Measurements from ENCODE around the gene AKAP9. TPM values are rescaled to one million over a fixed set of nuclear protein-coding genes. Genes with fewer than 3 reads are reported as not detected.

The AKAP9 gene
- total RNA-seq, 1 experiment from 2014 or later: 62.6 TPM

DNA sequence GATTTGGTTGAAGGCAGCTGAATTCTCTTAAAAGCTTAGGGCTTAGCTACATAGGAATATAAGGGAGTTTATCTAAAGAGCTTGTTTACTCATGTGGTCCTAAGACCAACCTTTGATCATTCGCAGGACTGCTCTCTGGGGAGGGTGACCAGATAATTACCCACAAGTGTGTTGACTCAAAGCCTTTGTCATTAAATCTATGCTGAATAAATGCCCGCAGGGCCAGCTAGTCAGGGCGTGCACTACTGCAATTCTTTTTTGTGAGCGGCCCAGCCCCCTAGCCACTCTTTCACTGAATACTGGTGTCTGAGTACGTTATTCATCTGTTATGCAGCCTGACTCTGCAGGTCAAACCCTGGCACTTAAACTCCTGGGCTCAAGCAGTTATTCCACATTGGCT lies 69.6 kb downstream of the AKAP9 start:
- ChIA-PET CTCF (no interaction called here), POLR2A (ENCODE audit: low non-redundant PET) (no interaction called here)
- no peaks in the 10 kb centered on the region for H3K4me1 ChIP-seq (ENCODE audit: insufficient read depth, low read length, poor library complexity, severe bottlenecking)
- peaks cover 7% of the 10 kb centered on the region for H3K36me3 ChIP-seq (ENCODE audit: insufficient read depth, low read length, poor library complexity, severe bottlenecking)
- TF ChIP-seq, protein P1, sequence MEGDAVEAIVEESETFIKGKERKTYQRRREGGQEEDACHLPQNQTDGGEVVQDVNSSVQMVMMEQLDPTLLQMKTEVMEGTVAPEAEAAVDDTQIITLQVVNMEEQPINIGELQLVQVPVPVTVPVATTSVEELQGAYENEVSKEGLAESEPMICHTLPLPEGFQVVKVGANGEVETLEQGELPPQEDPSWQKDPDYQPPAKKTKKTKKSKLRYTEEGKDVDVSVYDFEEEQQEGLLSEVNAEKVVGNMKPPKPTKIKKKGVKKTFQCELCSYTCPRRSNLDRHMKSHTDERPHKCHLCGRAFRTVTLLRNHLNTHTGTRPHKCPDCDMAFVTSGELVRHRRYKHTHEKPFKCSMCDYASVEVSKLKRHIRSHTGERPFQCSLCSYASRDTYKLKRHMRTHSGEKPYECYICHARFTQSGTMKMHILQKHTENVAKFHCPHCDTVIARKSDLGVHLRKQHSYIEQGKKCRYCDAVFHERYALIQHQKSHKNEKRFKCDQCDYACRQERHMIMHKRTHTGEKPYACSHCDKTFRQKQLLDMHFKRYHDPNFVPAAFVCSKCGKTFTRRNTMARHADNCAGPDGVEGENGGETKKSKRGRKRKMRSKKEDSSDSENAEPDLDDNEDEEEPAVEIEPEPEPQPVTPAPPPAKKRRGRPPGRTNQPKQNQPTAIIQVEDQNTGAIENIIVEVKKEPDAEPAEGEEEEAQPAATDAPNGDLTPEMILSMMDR (conservative IDR thresholded peaks at IDR 0.05; ENCODE audit: low read depth, low read length): no peak
- no peak for TF ChIP-seq EZH2 (IDR thresholded peaks at IDR 0.05; ENCODE audit: borderline replicate concordance, low read depth, low read length, poor library complexity, severe bottlenecking)
- DNase-seq (ENCODE audit: low spot score): no peak
- intact Hi-C loops (cut with micrococcal nuclease; ENCODE audit: unreplicated experiment): no loop called here
- no TSS peak for BruUV-seq (replicated peaks)
- H3K27ac ChIP-seq (ENCODE audit: low read depth, low read length, poor library complexity, severe bottlenecking): no peak overlapping the region
- no peaks in the 10 kb centered on the region for H3K9me3 ChIP-seq (ENCODE audit: low read depth, low read length, poor library complexity, severe bottlenecking)
- H3K4me3 ChIP-seq (ENCODE audit: low read depth, low read length, poor library complexity, severe bottlenecking): no peak overlapping the region
- H3K27me3 ChIP-seq (replicated peaks; ENCODE audit: insufficient read depth, low read depth, low read length, poor library complexity): no peaks in the 10 kb centered on the region

DNA sequence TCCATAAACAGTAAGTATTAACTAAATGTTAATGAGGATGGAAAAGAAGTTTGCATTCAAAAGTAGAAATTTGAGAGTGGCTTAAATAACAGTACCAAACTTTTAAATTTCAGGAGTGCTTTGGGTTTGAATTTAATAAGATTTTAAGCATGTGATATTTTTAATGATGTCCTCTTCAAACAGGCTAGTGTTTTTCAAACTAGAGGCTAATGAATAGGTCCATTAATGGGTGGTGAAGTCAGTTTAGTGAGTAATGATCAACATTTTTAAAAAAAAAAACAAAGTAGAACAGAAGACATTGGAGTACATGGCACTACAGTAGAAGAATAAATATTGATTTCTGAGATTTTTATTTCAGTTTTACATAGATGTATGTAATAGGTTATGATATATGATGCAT lies 72.9 kb downstream of the AKAP9 start:
- Histone ChIP-seq H3K36me3 (ENCODE audit: insufficient read depth, low read length, poor library complexity, severe bottlenecking) (peaks cover 19% of the 10 kb centered on the region), H3K27ac (ENCODE audit: low read depth, low read length, poor library complexity, severe bottlenecking) (no peak overlapping the region), H3K9me3 (ENCODE audit: low read depth, low read length, poor library complexity, severe bottlenecking) (no peaks in the 10 kb centered on the region), H3K4me1 (ENCODE audit: insufficient read depth, low read length, poor library complexity, severe bottlenecking) (no peaks in the 10 kb centered on the region), H3K27me3 (replicated peaks; ENCODE audit: insufficient read depth, low read depth, low read length, poor library complexity) (no peaks in the 10 kb centered on the region), H3K4me3 (ENCODE audit: low read depth, low read length, poor library complexity, severe bottlenecking) (no peak overlapping the region)
- DNase-seq (ENCODE audit: low spot score): no peak
- TF ChIP-seq, protein P1 (conservative IDR thresholded peaks at IDR 0.05; ENCODE audit: low read depth, low read length): no peak
- no peak for TF ChIP-seq EZH2 (IDR thresholded peaks at IDR 0.05; ENCODE audit: borderline replicate concordance, low read depth, low read length, poor library complexity, severe bottlenecking)
- intact Hi-C loops (cut with micrococcal nuclease; ENCODE audit: unreplicated experiment): no loop called here
- ChIA-PET POLR2A (ENCODE audit: low non-redundant PET) (no interaction called here), CTCF (no interaction called here)
- BruUV-seq (replicated peaks): no TSS peak

DNA sequence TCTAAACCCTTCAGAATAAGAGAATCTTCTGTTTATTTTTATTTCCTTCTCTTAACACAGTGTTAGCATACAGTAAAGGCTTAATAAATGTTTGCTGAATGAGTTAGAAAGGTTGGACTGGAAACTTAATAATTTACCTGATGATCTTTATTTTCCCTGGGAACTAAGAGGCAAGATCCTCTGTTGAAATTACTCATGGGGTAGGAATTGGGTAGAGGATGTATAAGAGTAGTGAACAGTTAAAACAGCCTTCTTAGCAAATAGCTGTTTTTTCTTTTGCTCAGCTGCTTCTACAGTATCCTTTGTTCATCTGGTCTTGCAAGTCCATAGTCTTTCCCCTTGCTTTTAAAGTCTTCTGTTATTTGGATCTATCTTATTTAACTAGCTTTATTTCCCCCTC lies 80.0 kb downstream of the AKAP9 start:
- no peak for DNase-seq (ENCODE audit: low spot score)
- no peaks in the 10 kb centered on the region for H3K27me3 ChIP-seq (replicated peaks; ENCODE audit: insufficient read depth, low read depth, low read length, poor library complexity)
- intact Hi-C loops (cut with micrococcal nuclease; ENCODE audit: unreplicated experiment): no loop called here
- H3K4me1 ChIP-seq (ENCODE audit: insufficient read depth, low read length, poor library complexity, severe bottlenecking): no peaks in the 10 kb centered on the region
- H3K36me3 ChIP-seq (ENCODE audit: insufficient read depth, low read length, poor library complexity, severe bottlenecking): peaks cover 47% of the 10 kb centered on the region
- TF ChIP-seq, protein P1 (conservative IDR thresholded peaks at IDR 0.05; ENCODE audit: low read depth, low read length): no peak
- no peak for TF ChIP-seq EZH2 (IDR thresholded peaks at IDR 0.05; ENCODE audit: borderline replicate concordance, low read depth, low read length, poor library complexity, severe bottlenecking)
- ChIA-PET CTCF (no interaction called here), POLR2A (ENCODE audit: low non-redundant PET) (no interaction called here)
- no peaks in the 10 kb centered on the region for H3K9me3 ChIP-seq (ENCODE audit: low read depth, low read length, poor library complexity, severe bottlenecking)
- no TSS peak for BruUV-seq (replicated peaks)
- no peak overlapping the region for H3K4me3 ChIP-seq (ENCODE audit: low read depth, low read length, poor library complexity, severe bottlenecking)
- no peak overlapping the region for H3K27ac ChIP-seq (ENCODE audit: low read depth, low read length, poor library complexity, severe bottlenecking)

All from A673 (cell line).